ENCODE measurements around the gene GLB1L3. TPM values are rescaled to one million over a fixed set of nuclear protein-coding genes. Genes with fewer than 3 reads are reported as not detected.
"Not testable (repeated sequence)": the region's sequence is repeated elsewhere in the genome, so short reads cannot be mapped to it uniquely, and the experiment has no call there.

The GLB1L3 gene
- total and polyA plus RNA-seq, 4 donors: not detected

- no peaks in the 10 kb centered on the region for H3K9me3 ChIP-seq (ENCODE audit: control insufficient read depth, low read length)
- intact Hi-C loops (cut with DNase I): no loop called here
- no peak overlapping the region for H3K4me3 ChIP-seq (ENCODE audit: low read length in 2 of 2)
- H3K27ac ChIP-seq (ENCODE audit: low read depth in 1 of 2, low read length in 2 of 2): no peak overlapping the region
- no peaks in the 10 kb centered on the region for H3K4me1 ChIP-seq (ENCODE audit: control insufficient read depth in 1 of 2, insufficient read depth in 2 of 2, low read length in 2 of 2)
- ATAC-seq (ENCODE audit: low FRiP score) (no peak), DNase-seq (no peak)
- H3K27me3 ChIP-seq (ENCODE audit: control insufficient read depth in 1 of 2, insufficient read depth in 2 of 2, low read length in 1 of 2): no peaks in the 10 kb centered on the region
- WGBS, 2 donors: 93 to 96% methylated on average over 7 of the region's 7 CpGs
- H3K36me3 ChIP-seq (ENCODE audit: control insufficient read depth in 1 of 2, insufficient read depth in 2 of 2, low read length in 1 of 2): no peaks in the 10 kb centered on the region
Observed at GRCh38 chr11:134338654-134339053, 62.5 kb downstream of the GLB1L3 start.

- H3K4me3 ChIP-seq (ENCODE audit: low read length in 2 of 2): no peak overlapping the region
- DNase-seq (no peak), ATAC-seq (ENCODE audit: low FRiP score) (no peak)
- 94 to 96% methylated on average over 4 of the region's 4 CpGs for WGBS, 2 donors
- H3K36me3 ChIP-seq (ENCODE audit: control insufficient read depth in 1 of 2, insufficient read depth in 2 of 2, low read length in 1 of 2): no peaks in the 10 kb centered on the region
- no peak overlapping the region for H3K27ac ChIP-seq (ENCODE audit: low read depth in 1 of 2, low read length in 2 of 2)
- H3K4me1 ChIP-seq (ENCODE audit: control insufficient read depth in 1 of 2, insufficient read depth in 2 of 2, low read length in 2 of 2): no peaks in the 10 kb centered on the region
- no peaks in the 10 kb centered on the region for H3K9me3 ChIP-seq (ENCODE audit: control insufficient read depth, low read length)
- intact Hi-C loops (cut with DNase I): no loop called here
- no peaks in the 10 kb centered on the region for H3K27me3 ChIP-seq (ENCODE audit: control insufficient read depth in 1 of 2, insufficient read depth in 2 of 2, low read length in 1 of 2)
Observed at GRCh38 chr11:134339756-134340155, 63.6 kb downstream of the GLB1L3 start.

GRCh38 chr11:134340354-134340964 is 64.3 kb downstream of the GLB1L3 start:
- no peaks in the 10 kb centered on the region for H3K36me3 ChIP-seq (ENCODE audit: control insufficient read depth in 1 of 2, insufficient read depth in 2 of 2, low read length in 1 of 2)
- no peak overlapping the region for H3K27ac ChIP-seq (ENCODE audit: low read depth in 1 of 2, low read length in 2 of 2)
- intact Hi-C loops (cut with DNase I): no loop called here
- H3K27me3 ChIP-seq (ENCODE audit: control insufficient read depth in 1 of 2, insufficient read depth in 2 of 2, low read length in 1 of 2): no peaks in the 10 kb centered on the region
- no peaks in the 10 kb centered on the region for H3K9me3 ChIP-seq (ENCODE audit: control insufficient read depth, low read length)
- H3K4me3 ChIP-seq (ENCODE audit: low read length in 2 of 2): no peak overlapping the region
- 66 to 67% methylated on average over 11 of the region's 11 CpGs for WGBS, 2 donors
- no peak for ATAC-seq (ENCODE audit: low FRiP score)
- DNase-seq: no peak
- H3K4me1 ChIP-seq (ENCODE audit: control insufficient read depth in 1 of 2, insufficient read depth in 2 of 2, low read length in 2 of 2): no peaks in the 10 kb centered on the region

- intact Hi-C loops (cut with DNase I): no loop called here
- Histone ChIP-seq H3K27me3 (ENCODE audit: control insufficient read depth in 1 of 2, insufficient read depth in 2 of 2, low read length in 1 of 2) (no peaks in the 10 kb centered on the region), H3K4me1 (ENCODE audit: control insufficient read depth in 1 of 2, insufficient read depth in 2 of 2, low read length in 2 of 2) (no peaks in the 10 kb centered on the region), H3K9me3 (ENCODE audit: control insufficient read depth, low read length) (no peaks in the 10 kb centered on the region), H3K36me3 (ENCODE audit: control insufficient read depth in 1 of 2, insufficient read depth in 2 of 2, low read length in 1 of 2) (no peaks in the 10 kb centered on the region), H3K27ac (ENCODE audit: low read depth in 1 of 2, low read length in 2 of 2) (no peak overlapping the region), H3K4me3 (ENCODE audit: low read length in 2 of 2) (no peak overlapping the region)
- ATAC-seq (ENCODE audit: low FRiP score): no peak
- DNase-seq: no peak
- 86 to 87% methylated on average over 48 to 68 of the region's 68 CpGs for WGBS, 2 donors
Observed at GRCh38 chr11:134341805-134342571, 65.8 kb downstream of the GLB1L3 start.

GRCh38 chr11:134342572-134343340 is 66.6 kb downstream of the GLB1L3 start:
- H3K4me3 ChIP-seq (ENCODE audit: low read length in 2 of 2): no peak overlapping the region
- intact Hi-C loops (cut with DNase I): no loop called here
- no peaks in the 10 kb centered on the region for H3K4me1 ChIP-seq (ENCODE audit: control insufficient read depth in 1 of 2, insufficient read depth in 2 of 2, low read length in 2 of 2)
- no peak for ATAC-seq (ENCODE audit: low FRiP score)
- WGBS, 2 donors: 88 to 92% methylated on average over 30 of the region's 30 CpGs
- no peak overlapping the region for H3K27ac ChIP-seq (ENCODE audit: low read depth in 1 of 2, low read length in 2 of 2)
- no peaks in the 10 kb centered on the region for H3K27me3 ChIP-seq (ENCODE audit: control insufficient read depth in 1 of 2, insufficient read depth in 2 of 2, low read length in 1 of 2)
- no peak for DNase-seq
- no peaks in the 10 kb centered on the region for H3K9me3 ChIP-seq (ENCODE audit: control insufficient read depth, low read length)
- no peaks in the 10 kb centered on the region for H3K36me3 ChIP-seq (ENCODE audit: control insufficient read depth in 1 of 2, insufficient read depth in 2 of 2, low read length in 1 of 2)

DNA sequence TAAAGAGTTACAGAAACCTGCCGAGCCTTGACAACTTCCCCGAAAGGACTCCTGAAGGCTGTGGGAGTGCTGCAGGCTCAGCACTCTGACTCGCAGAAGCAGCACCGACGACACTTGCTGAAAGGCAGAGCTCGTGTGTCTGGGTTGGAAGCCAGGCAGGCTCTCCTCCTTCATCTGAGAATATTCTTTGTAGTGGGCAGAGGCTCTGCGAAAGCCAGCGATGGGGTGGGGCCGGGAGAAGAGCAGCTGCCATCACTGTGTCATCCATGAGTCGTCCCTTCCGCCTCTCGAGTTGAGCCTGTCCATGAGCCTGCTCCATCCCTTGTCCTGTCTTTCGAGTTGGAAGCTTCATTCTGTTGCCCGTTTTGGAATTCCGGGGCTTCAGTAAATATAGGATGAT is 67.5 kb downstream of the GLB1L3 start:
- DNase-seq: no peak
- intact Hi-C loops (cut with DNase I): no loop called here
- WGBS, 2 donors: 90 to 94% methylated on average over 15 of the region's 15 CpGs

DNA sequence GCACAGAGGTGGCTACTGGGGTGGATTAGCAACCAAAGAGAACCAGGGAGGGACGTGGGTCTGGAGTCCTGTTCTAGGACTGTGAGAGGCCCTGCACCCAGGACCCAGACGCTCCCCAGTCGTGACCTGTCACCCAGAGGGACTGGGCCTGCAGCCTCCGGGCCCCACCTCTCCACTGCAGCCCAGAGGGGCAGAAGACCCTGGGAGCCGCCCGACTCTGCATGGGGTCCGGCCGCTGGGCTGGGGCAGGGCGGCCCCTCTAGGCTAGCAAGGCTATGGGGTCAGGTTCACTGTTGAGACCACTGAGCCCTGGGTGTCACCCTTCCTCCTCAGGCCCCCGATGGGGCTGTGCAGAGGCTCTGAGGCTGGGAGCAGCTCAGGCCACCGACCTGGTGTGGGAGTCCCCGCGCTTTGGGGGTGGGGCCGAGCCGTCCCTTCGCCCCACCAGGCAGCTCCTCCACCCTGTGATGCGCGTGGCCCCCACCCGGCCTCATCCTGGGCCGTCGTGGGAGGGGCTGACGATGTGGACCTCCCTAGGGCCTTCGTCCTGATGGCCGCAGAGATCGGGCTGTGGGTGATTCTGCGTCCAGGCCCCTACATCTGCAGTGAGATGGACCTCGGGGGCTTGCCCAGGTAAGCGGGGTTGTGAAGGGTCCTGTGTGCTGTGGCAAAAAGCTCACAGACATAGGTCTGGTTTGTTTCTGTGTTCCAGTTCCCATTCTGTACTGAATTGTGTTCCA is 68.5 kb downstream of the GLB1L3 start:
- WGBS, 2 donors: 87 to 89% methylated on average over 26 to 28 of the region's 28 CpGs
- ATAC-seq (ENCODE audit: low FRiP score): peak; percentile 39
- H3K4me3 ChIP-seq (ENCODE audit: low read length in 2 of 2); H3K4me1 ChIP-seq (ENCODE audit: control insufficient read depth in 1 of 2, insufficient read depth in 2 of 2, low read length in 2 of 2); H3K36me3 ChIP-seq (ENCODE audit: control insufficient read depth in 1 of 2, insufficient read depth in 2 of 2, low read length in 1 of 2); H3K27ac ChIP-seq (ENCODE audit: low read depth in 1 of 2, low read length in 2 of 2); H3K9me3 ChIP-seq (ENCODE audit: control insufficient read depth, low read length); H3K27me3 ChIP-seq (ENCODE audit: control insufficient read depth in 1 of 2, insufficient read depth in 2 of 2, low read length in 1 of 2); intact Hi-C loops (cut with DNase I); DNase-seq: not testable (repeated sequence)

More for the DNA sequence above, 67.5 kb downstream of the GLB1L3 start:
- Histone ChIP-seq H3K27me3 (ENCODE audit: control insufficient read depth in 1 of 2, insufficient read depth in 2 of 2, low read length in 1 of 2) (no peaks in the 10 kb centered on the region), H3K9me3 (ENCODE audit: control insufficient read depth, low read length) (no peaks in the 10 kb centered on the region), H3K4me1 (ENCODE audit: control insufficient read depth in 1 of 2, insufficient read depth in 2 of 2, low read length in 2 of 2) (no peaks in the 10 kb centered on the region), H3K36me3 (ENCODE audit: control insufficient read depth in 1 of 2, insufficient read depth in 2 of 2, low read length in 1 of 2) (no peaks in the 10 kb centered on the region), H3K27ac (ENCODE audit: low read depth in 1 of 2, low read length in 2 of 2) (no peak overlapping the region), H3K4me3 (ENCODE audit: low read length in 2 of 2) (no peak overlapping the region)
- no peak for ATAC-seq (ENCODE audit: low FRiP score)

GRCh38 chr11:134345237-134345550 is 69.0 kb downstream of the GLB1L3 start:
- no peaks in the 10 kb centered on the region for H3K36me3 ChIP-seq (ENCODE audit: control insufficient read depth in 1 of 2, insufficient read depth in 2 of 2, low read length in 1 of 2)
- ATAC-seq (ENCODE audit: low FRiP score) (no peak), DNase-seq (no peak)
- intact Hi-C loops (cut with DNase I): no loop called here
- no peaks in the 10 kb centered on the region for H3K9me3 ChIP-seq (ENCODE audit: control insufficient read depth, low read length)
- H3K4me3 ChIP-seq (ENCODE audit: low read length in 2 of 2): no peak overlapping the region
- WGBS, 2 donors: 72 to 80% methylated on average over 4 of the region's 4 CpGs
- no peaks in the 10 kb centered on the region for H3K27me3 ChIP-seq (ENCODE audit: control insufficient read depth in 1 of 2, insufficient read depth in 2 of 2, low read length in 1 of 2)
- no peak overlapping the region for H3K27ac ChIP-seq (ENCODE audit: low read depth in 1 of 2, low read length in 2 of 2)
- no peaks in the 10 kb centered on the region for H3K4me1 ChIP-seq (ENCODE audit: control insufficient read depth in 1 of 2, insufficient read depth in 2 of 2, low read length in 2 of 2)
